ENCODE measurements around the gene FAM32A.

The FAM32A gene

DNA sequence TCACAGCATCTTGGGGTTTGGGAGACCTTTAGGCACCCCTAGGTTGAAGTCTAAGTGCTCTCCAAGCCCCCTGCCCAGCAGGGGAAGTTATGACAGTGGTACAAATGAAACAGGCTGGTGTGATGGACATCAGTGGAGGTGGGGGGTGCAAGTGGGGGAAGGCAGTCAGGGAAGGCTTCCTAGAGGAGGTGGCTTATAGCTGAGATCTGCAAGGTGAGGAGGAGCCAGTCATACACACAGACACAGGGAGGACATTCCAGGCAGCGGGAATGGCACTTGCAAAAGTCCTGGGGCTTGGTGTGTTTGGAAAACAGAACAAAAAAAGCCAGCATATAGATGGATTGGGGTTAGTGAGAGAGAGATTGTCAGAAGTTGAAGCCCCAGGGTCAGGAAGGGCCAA is 30.1 kb upstream of the FAM32A start:
- in situ Hi-C loops (cut with MboI; ENCODE audit: low pct_unique_long_range_greater_than_20kb, low sequenced_read_pairs, unreplicated experiment): loop anchor here (25.0 kb wide), 1 partner anchor 318 kb away; no protein-coding TSS in a partner anchor
- TF ChIP-seq, protein P1, sequence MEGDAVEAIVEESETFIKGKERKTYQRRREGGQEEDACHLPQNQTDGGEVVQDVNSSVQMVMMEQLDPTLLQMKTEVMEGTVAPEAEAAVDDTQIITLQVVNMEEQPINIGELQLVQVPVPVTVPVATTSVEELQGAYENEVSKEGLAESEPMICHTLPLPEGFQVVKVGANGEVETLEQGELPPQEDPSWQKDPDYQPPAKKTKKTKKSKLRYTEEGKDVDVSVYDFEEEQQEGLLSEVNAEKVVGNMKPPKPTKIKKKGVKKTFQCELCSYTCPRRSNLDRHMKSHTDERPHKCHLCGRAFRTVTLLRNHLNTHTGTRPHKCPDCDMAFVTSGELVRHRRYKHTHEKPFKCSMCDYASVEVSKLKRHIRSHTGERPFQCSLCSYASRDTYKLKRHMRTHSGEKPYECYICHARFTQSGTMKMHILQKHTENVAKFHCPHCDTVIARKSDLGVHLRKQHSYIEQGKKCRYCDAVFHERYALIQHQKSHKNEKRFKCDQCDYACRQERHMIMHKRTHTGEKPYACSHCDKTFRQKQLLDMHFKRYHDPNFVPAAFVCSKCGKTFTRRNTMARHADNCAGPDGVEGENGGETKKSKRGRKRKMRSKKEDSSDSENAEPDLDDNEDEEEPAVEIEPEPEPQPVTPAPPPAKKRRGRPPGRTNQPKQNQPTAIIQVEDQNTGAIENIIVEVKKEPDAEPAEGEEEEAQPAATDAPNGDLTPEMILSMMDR (IDR thresholded peaks at IDR 0.05; ENCODE audit: extremely low read depth, insufficient read depth, missing control alignments): no peak
- DNase-seq (ENCODE audit: low spot score): no peak

- in situ Hi-C loops (cut with MboI; ENCODE audit: low pct_unique_long_range_greater_than_20kb, low sequenced_read_pairs, unreplicated experiment): loop anchor here (25.0 kb wide), 1 partner anchor 320 kb away; no protein-coding TSS in a partner anchor
- no peak for DNase-seq (ENCODE audit: low spot score)
- TF ChIP-seq, protein P1 (IDR thresholded peaks at IDR 0.05; ENCODE audit: extremely low read depth, insufficient read depth, missing control alignments): no peak
These were observed 28.3 kb upstream of the FAM32A start for GRCh38 chr19:16156904-16157303.

- in situ Hi-C loops (cut with MboI; ENCODE audit: low pct_unique_long_range_greater_than_20kb, low sequenced_read_pairs, unreplicated experiment): loop anchor here (25.0 kb wide), 1 partner anchor 320 kb away; no protein-coding TSS in a partner anchor
- TF ChIP-seq, protein P1 (IDR thresholded peaks at IDR 0.05; ENCODE audit: extremely low read depth, insufficient read depth, missing control alignments): no peak
- no peak for DNase-seq (ENCODE audit: low spot score)
These were observed 27.6 kb upstream of the FAM32A start for GRCh38 chr19:16157601-16158000.

- TF ChIP-seq, protein P1 (IDR thresholded peaks at IDR 0.05; ENCODE audit: extremely low read depth, insufficient read depth, missing control alignments): no peak
- in situ Hi-C loops (cut with MboI; ENCODE audit: low pct_unique_long_range_greater_than_20kb, low sequenced_read_pairs, unreplicated experiment): loop anchor here (25.0 kb wide), 1 partner anchor 322 kb away; no protein-coding TSS in a partner anchor
- DNase-seq (ENCODE audit: low spot score): no peak
These were observed 25.6 kb upstream of the FAM32A start for GRCh38 chr19:16159655-16160054.

DNA sequence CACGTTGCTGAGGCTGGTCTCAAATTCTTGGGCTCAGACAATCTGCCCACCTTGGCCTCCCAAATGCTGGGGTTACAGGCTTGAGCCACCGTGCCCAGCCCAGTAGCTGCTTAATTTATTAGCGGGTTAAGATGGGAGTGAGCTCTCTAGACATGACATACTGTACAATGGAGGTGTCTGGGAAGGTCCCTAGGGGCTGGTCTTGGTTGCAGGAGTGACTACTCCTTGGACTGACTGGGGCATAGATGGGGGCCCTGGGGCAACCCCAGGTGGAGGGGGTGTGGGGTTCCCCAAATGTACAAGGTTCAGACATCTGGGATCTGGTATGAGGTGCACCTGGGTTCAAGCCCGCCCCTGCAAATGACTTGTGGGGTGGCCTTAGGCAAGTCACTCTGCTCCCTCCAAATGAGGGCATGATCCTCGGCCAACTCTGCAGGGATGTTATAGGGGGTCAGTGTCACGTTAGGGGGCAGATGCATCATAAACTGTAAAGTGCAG is 24.7 kb upstream of the FAM32A start:
- in situ Hi-C loops (cut with MboI; ENCODE audit: low pct_unique_long_range_greater_than_20kb, low sequenced_read_pairs, unreplicated experiment): loop anchor here (25.0 kb wide), 1 partner anchor 323 kb away; no protein-coding TSS in a partner anchor
- TF ChIP-seq, protein P1 (IDR thresholded peaks at IDR 0.05; ENCODE audit: extremely low read depth, insufficient read depth, missing control alignments): no peak
- no peak for DNase-seq (ENCODE audit: low spot score)

GRCh38 chr19:16160943-16161560 is 24.2 kb upstream of the FAM32A start:
- TF ChIP-seq, protein P1 (IDR thresholded peaks at IDR 0.05; ENCODE audit: extremely low read depth, insufficient read depth, missing control alignments): no peak
- no peak for DNase-seq (ENCODE audit: low spot score)
- in situ Hi-C loops (cut with MboI; ENCODE audit: low pct_unique_long_range_greater_than_20kb, low sequenced_read_pairs, unreplicated experiment): loop anchor here (25.0 kb wide), 1 partner anchor 324 kb away; no protein-coding TSS in a partner anchor

Data from GM13977 (cell line).